Right lobe of liver (tissue), 4 donors: ENCODE measurements around the gene UBE2F.

ENCODE experiments used
- CTCF ChIP-seq, 4 donors: fragments of 200-600 bp in 3 of 4; fragments of 450-650 bp in 1 of 4; IDR thresholded peaks; one replicate each; pipeline versions ENCODE4 v1.5.1 to v1.8.0; 2016 to 2022; ENCODE audit warnings: antibody characterized with exemption in 4 of 4, mild to moderate bottlenecking in 2 of 4
- POLR2A ChIP-seq: fragments of 450-650 bp; IDR thresholded peaks from one replicate; pipeline ENCODE4 v1.6.1; 2017; ENCODE audit warnings: antibody characterized with exemption, mild to moderate bottlenecking
- donor health status: DM: no; HTN: no; CAD: no.
- donor health status: DM: no; HTN: no; CAD: no.
- donor health status: DM: no; HTN: yes; CAD: no.

- TF ChIP-seq CTCF (IDR thresholded peaks at IDR 0.05) (no peak), POLR2A (no peak)
Observed at GRCh38 chr2:237919593-237919992, 47.2 kb upstream of the UBE2F start.
